HG03521 (cell line): ENCODE data around the gene KCTD7.
"Not testable (repeated sequence)": the region's sequence is repeated elsewhere in the genome, so short reads cannot be mapped to it uniquely, and the experiment has no call there.

Source experiments
- ATAC-seq: cut with Tn5 transposase; IDR thresholded peaks from one replicate; pipeline ENCODE4 v1.9.1; 2021; ENCODE audit warnings: mild to moderate bottlenecking, moderate library complexity; ENCODE audit not compliant: unreplicated experiment

The KCTD7 gene

DNA sequence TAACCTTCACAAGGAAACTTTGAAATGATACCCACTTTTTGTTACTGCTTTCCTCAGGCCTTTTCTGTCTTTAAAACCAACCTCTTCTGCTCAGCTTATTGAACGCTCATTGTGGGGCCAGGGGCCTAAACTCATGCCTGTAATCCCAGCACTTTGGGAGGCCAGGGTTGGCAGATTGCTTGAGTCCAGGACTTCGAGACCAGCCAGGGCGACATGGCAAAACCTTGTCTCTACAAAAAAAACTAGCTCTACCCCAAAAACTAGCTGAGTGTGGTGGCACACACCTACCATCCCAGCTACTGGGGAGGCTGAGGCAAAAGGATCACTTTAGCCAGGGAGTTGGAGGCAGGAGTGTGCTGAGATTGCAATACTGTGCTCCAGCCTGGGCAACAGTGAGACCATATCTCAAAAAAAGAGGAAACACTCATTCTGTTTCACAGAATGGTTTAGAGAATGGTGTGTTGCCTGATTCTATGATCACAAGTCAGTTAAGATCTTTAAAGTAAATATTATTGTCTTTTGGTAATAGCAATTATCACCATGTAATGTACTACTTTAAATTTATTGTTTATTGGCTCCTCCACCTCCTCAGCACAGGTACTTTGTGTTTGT is 51.1 kb downstream of the KCTD7 start:
- ATAC-seq = no peak

DNA sequence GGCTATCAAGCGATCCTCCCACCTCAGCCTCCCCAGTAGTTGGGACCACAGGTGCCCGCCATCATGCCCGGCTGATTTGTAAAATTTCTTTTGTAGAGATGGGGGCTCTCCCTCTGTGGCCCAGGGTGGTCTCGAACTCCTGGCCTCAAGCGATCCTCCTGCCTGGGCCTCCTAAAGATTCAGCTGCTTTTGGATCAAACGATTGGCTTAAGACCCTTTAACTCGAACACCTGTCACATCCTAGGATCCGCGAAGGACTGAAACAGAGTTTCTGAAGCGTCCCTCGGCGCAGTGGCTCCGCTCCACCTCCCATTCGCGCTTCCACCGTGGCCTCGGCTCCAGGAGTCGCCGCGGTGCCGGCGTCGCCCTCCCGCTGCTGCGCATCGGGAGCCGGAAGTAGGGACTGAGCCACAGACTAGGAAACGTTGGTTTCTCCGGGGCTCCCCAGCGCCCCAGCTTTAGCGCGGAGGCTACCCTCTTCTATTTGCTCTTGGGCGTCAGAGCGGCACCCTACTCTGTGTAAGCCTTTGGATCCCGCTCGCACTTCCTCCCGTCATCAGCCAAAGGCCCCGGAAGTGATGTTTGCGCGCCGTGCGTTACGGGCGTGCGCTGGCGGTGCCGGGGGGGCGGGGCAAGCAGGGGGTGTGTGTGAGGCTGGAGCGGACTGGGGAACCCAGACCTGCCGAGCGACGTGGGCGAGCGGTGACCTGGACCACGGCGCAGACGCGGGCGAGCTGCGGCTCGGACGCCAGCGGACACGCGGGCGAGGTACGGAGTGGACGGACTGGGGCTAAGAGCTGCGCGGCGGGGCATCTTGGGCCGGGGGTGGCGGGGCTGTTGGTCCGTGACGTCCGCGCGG is 53.0 kb downstream of the KCTD7 start:
- ATAC-seq = peak; percentile 93

GRCh38 chr7:66682350-66683093 is 53.8 kb downstream of the KCTD7 start:
- no peak for ATAC-seq

GRCh38 chr7:66683094-66683769 is 54.6 kb downstream of the KCTD7 start:
- ATAC-seq = not testable (repeated sequence)

GRCh38 chr7:66683770-66684123 is 55.1 kb downstream of the KCTD7 start:
- no peak for ATAC-seq

DNA sequence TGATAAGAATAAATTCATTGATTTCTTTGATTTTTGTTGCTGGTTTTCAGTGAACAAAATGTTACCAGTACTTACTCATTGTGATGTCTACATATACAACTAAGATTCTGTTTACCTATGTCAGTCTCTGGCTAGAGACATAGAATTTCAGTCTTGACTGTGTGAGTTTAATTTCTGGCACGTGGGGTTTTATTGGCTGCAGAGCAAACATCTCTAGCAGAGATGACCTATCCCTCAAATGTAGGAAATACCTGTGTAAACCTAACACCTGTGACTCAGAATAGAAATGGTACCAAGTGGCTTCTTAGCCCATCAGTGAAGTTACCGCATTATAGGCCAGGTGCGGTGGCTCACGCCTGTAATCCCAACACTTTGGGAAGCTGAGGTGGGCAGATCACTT is 57.0 kb downstream of the KCTD7 start:
- not testable (repeated sequence) for ATAC-seq

DNA sequence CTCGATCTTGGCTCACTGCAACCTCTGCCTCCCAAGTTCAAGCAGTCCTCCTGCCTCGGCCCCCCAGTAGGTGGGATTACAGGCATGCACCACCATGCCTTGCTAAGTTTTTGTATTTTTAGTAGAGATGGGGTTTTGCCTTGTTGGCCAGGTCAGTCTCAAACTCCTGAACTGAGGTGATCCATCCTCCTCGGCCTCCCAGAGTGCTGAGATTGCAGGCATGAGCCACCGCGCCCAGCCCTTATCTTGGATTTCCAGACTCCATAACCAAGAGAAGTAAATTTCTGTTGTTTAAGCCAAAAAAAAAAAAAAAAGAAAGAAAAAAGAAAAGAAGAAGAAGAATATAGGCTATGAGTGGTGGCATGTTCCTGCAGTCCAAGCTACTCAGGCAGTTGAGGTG is 58.5 kb downstream of the KCTD7 start:
- no peak for ATAC-seq

GRCh38 chr7:66687672-66688071 is 59.0 kb downstream of the KCTD7 start:
- not testable (repeated sequence) for ATAC-seq

GRCh38 chr7:66689081-66689480 is 60.4 kb downstream of the KCTD7 start:
- no peak for ATAC-seq

DNA sequence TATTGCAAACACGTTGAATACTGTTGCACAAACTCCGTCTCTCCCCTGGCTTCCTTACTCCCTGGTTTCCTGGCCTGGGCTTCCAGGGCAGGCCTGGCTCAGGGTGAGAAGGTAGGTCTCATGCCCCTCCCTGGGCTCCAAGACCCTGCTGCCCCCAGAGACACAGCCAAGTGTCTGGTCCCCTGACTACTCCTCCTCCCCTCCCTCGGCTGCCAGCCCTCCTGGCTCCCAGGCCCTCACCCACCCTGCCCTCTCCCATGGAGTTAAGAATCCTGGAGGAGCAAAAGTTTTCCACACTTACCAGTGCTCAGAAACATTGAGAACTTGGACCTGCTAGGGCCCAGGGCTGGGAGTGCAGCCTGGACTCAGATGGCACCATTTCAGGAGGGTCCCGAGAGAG is 64.7 kb downstream of the KCTD7 start:
- no peak for ATAC-seq
